ENCODE data around the gene PNPLA2. TPM values are rescaled to one million over a fixed set of nuclear protein-coding genes. Genes with fewer than 3 reads are reported as not detected.

Gene PNPLA2
- polyA plus RNA-seq, 1 donor, result 27.6 TPM

DNA sequence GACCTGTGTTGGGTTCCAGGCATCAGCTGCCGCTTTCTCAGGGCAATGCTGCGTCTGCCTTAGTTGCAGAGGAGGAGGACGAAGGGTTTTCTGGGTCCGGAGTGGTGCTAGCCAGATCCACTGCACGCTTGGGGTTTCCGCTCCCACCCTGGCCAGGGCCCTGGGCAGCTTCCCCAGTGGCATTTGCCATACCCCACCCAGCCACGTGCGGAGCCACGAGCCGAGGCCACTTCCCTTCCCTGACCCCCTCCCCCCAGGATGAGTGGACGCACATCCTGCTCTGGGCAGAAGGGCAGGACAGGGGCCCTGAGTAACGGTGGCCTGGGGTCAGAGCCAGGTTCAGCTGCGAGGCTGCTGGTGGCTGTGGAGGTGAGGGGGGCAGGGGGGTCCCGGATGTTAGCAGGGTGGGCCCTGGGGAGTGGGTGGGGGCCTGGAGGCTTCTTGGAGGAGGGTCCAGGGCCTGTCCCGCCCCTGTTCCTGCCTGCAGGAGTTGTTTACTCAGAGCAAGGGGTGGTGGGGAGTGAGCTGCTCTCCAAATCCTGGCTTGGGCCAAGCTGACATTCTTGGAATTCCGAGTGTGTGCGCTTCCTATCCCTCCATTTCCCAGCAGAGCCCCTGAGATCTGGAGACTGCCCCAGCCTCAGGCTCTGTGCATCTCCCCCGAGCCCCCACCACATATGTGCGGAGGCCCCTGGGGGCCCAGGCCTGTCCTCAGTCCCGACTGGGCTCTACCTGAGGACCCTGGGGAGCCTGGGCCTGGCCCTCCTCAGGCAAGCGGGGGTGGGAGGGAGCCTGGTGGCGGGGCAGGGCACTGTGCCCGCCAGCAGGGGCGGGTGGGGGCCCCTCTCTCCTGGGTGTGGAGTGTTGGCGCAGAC is 25.3 kb downstream of the PNPLA2 start:
- DNase-seq (ENCODE audit: low read depth), result no peak

DNA sequence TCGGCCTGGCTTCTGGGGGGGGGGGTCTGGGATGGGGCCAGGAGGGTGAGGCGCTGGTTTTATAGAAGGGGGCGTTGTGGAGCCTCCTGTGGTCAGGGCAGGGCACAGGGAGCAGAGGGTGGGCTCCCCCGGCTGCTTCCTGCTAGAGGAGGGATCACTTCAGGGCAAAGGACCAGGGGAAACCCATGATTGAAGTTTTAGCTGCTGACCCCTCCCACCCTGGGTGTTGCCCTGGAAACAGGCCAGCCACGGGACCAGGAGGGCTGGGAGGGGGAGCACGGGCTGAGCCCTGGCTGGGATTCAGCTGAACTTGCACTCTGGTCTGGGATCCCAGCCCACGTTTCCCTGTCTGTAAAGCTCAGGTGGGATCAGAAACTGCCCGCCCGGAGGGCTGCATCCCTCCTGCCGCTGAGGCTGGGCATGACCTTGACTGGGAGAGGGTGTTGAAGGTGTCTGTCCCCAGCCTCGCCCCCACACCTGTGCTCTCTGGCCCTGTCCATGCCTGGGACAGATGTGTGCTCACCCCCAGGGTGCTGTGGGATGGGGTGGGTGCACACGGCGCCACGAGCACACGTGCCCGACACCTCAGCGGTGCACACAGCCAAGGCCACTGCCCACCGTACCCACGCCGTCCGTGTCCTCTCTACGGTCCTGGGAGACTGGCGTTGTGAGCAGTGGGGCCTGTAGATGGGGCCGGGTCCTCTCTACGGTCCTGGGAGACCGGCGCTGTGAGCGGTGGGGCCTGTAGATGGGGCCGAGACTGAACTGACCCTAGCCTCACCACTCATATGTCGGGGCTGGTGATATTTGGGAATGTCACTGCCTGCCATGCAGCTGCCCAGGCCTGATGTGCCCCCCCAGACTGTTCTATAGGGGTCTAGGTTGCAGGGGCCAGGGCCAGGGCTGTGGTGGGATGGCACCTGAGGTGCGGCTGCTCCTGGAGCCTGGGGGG is 26.3 kb downstream of the PNPLA2 start:
- peak; percentile 87 for DNase-seq (ENCODE audit: low read depth)

DNA sequence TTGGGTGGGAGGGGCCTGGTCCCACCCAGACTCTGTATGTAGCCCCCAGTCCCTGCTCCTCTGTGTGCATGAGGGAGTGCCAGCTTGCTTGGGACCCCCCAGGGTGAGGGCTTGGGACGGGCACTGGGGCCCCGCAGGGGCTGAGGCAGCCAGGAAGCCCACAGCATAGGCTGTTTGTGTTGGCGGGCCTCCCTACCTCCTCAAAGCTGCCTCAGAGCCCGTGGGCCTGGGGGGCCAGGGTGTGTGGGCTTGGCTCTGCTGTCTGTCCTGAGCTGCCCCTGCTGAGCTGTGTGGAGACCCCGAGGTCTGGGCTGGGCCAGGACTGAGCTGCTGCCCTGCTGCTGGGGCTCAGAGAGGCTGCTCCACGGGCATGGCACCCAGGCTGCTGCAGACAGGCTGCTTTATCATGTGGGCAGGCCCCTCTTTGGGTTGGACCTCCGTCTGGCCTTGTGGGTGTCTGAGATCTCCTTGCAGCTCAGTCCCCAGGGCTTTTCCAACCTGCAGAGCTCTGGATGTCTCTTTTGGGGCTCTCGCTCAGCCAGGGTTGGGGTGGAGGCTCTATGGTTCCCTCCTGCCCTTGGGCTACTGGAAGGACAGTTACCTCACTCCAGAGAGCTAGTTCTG is 27.3 kb downstream of the PNPLA2 start:
- no peak for DNase-seq (ENCODE audit: low read depth)

- no peak for DNase-seq (ENCODE audit: low read depth)
These were observed 27.9 kb downstream of the PNPLA2 start for GRCh38 chr11:846496-847098.

GRCh38 chr11:847876-848275 is 29.2 kb downstream of the PNPLA2 start:
- no peak for DNase-seq (ENCODE audit: low read depth)

- no peak for DNase-seq (ENCODE audit: low read depth)
These were observed 29.7 kb downstream of the PNPLA2 start for GRCh38 chr11:848380-848931.

GRCh38 chr11:849104-849824 is 30.6 kb downstream of the PNPLA2 start:
- no peak for DNase-seq (ENCODE audit: low read depth)

DNA sequence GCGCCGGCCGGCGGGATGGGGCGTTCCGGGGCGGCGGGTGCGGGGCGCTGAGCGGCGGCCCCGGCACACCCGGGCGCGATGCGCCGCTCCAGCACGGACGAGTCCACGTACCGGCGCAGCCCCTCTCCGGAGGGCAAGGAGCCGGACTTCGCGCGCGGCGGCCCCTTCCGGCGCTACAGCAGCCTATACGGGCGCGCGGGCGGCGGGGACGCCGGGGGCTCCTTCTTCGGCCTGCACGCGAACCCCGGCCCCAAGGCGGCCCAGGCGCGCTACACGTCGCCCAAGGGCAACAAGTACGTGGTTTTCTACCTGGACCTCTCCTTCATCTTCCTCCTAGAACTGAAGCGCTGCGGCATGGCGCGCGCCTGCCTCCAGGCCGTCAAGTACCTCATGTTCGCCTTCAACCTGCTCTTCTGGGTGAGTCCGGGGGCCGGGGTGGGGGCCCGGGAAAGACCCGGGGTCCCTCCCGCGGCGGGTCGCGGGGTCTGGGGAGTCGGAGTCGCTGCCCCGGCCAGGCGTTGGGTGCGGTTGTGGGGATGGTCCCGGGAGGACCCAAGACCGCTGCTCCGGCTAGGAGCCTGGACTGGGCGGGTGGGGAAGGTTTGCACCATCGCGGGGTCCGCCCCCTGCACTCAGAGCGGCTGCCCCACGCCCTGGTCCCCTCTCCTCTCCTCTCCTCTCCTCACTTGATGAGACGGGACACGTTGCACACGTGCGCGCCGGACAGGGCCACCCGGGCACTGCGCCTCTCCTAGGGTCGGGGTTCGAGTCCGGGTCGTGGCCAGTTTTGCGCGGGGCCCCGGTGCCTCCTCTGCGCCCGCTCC is 31.4 kb downstream of the PNPLA2 start:
- DNase-seq (ENCODE audit: low read depth), result no peak

- no peak for DNase-seq (ENCODE audit: low read depth)
These were observed 32.4 kb downstream of the PNPLA2 start for GRCh38 chr11:850775-851763.

- no peak for DNase-seq (ENCODE audit: low read depth)
These were observed 34.0 kb downstream of the PNPLA2 start for GRCh38 chr11:852762-853161.

DNA sequence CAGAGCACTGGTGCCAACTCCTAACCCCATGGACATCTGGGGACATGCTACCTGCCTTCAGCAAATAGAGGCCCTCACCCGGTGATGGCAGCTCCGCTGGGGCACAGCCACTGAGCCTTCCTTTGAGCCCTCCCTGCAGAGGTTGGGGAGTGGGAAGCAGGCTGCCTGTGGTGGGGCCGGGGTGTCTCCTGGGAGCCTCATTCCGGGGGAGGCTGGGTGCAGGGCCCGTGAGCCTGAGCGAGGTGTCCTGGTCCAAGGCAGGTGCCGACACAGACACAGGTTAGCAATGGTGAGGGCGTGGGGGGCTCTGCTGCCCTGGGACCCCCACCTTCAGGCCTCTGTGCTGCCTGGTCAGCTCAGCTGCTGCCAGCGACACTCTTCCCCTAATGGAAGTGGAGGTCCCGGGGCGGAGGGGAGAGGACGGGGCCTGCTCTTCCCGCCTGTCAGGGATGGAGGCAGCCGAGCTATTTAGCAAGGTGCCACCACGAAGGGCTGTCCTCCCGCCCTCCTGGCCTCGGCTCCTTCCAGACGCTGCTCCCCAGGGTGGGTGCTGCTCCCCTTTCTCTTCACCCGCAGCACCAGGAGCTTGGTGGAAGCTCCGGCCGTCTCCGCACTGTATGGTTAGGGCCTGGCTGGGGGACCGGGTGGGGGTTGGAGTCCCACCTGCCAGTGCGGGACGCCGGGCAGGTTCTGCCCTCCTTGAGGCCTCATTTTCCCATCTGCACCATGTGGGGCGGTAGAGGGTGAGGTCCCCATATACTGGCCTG is 35.2 kb downstream of the PNPLA2 start:
- no peak for DNase-seq (ENCODE audit: low read depth)

GRCh38 chr11:854601-855329 is 36.1 kb downstream of the PNPLA2 start:
- DNase-seq (ENCODE audit: low read depth), result no peak

DNA sequence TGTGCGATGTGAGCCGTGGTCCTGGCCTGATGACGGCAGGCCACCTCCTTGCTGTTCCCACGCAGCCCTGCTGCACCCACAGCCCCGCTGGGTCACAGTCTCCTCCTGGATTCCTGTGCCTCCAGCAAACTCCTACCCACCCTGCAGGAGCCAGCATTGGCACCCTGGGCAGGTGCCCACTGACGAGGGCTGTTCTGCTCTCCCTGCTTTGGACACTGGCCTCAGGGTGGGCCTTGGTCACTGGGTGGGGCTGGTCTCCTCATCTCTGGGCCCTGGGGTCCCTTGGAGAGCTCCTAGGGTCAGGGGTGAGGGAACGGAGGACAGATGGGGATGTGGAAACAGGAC is 36.6 kb downstream of the PNPLA2 start:
- DNase-seq (ENCODE audit: low read depth), result no peak

GRCh38 chr11:855796-856195 is 37.1 kb downstream of the PNPLA2 start:
- DNase-seq (ENCODE audit: low read depth), result no peak

GRCh38 chr11:856397-856796 is 37.7 kb downstream of the PNPLA2 start:
- DNase-seq (ENCODE audit: low read depth), result no peak

GRCh38 chr11:858053-858761 is 39.5 kb downstream of the PNPLA2 start:
- DNase-seq (ENCODE audit: low read depth), result no peak
